ENCODE results near the gene CPN1. TPM values are rescaled to one million over a fixed set of nuclear protein-coding genes. Genes with fewer than 3 reads are reported as not detected.

The CPN1 gene
- total and polyA plus RNA-seq, 2 of the 8 experiments (the other 6 are each of a cell fraction or from before 2014, with no cell fraction given) = 0.15 to 0.20 TPM

DNA sequence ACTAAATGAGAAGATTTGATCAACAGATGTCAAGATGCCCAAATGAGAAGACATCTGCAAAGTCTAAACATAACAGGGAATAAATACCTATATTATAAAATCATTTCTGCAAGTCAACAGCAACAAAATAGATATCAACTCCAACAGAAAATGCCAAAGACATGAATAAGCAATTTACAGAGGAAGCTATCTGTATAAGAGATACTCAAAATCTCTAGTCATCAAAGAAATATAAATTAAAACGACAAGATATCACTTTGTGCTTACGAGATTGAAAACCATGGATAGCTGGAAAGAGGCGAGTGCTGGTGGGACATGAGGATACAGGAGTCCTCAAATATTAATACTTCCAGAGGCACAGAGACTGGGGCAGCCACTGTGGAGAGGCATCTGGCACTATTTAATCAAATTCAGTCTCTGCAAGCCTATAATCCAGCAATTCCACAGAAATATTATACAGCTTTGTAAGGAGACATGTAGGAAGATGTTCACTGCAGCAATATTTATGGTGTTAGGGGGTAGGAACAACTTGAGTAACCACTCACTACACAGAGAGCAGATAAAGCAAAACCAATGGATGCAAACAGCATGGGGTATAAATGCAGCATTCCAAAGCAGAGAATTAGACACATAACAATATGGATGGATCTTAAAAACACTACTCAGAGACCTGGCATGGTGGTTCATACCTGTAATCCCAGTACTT is 76.7 kb downstream of the CPN1 start:
- Histone ChIP-seq H4K91ac (replicated peaks; ENCODE audit: insufficient read length, low read length) (no peak overlapping the region), H3K4me1 (replicated peaks in 1 of 4; ENCODE audit: control insufficient read depth in 3 of 4, insufficient read depth in 4 of 4, low read length in 3 of 4) (peaks cover 5 to 11% (median 8%) of the 10 kb centered on the region in 4 experiments; a peak in 5 of 7 replicates), H3K18ac (ENCODE audit: extremely low read depth, low read length) (no peak overlapping the region), H3K4me2 (ENCODE audit: insufficient read depth in 1 of 2, low read depth in 2 of 2, low read length in 2 of 2) (no peak overlapping the region), H3K4me3 (ENCODE audit: extremely low read depth in 1 of 4, insufficient read depth in 2 of 4, low read depth in 3 of 4, low read length in 4 of 4) (no peak overlapping the region), H3K23me2 (ENCODE audit: low read depth, low read length) (peaks cover 4% of the 10 kb centered on the region; the same call in 1 of the 2 replicates), H3K14ac (ENCODE audit: insufficient read length) (no peak overlapping the region), H2AK5ac (ENCODE audit: low read depth, low read length) (no peak overlapping the region), H3K4ac (replicated peaks; ENCODE audit: insufficient read length, low read depth, low read length) (no peak overlapping the region), H2BK5ac (ENCODE audit: low read depth, low read length) (no peak overlapping the region), H2AFZ (ENCODE audit: low read length) (no peak overlapping the region), H4K20me1 (replicated peaks in 1 of 2; ENCODE audit: control insufficient read depth in 1 of 2, insufficient read depth in 2 of 2, low read length in 2 of 2) (peaks cover 0 to 2% of the 10 kb centered on the region in 2 experiments), H3K27ac (ENCODE audit: low read depth, low read length) (no peak overlapping the region), H3K79me2 (ENCODE audit: control insufficient read depth in 1 of 2, insufficient read depth in 2 of 2, low read length in 2 of 2) (peaks cover 0 to 22% of the 10 kb centered on the region in 2 experiments; a peak in 2 of 4 replicates), H3K79me1 (ENCODE audit: low read depth, low read length) (no peaks in the 10 kb centered on the region; the same call in 1 of the 2 replicates), H2BK15ac (ENCODE audit: low read length) (no peak overlapping the region; the same call in 1 of the 2 replicates), H3K56ac (replicated peaks; ENCODE audit: insufficient read length, low read depth, low read length) (no peak overlapping the region), H2BK12ac (ENCODE audit: low read depth, low read length) (no peak overlapping the region), H3K9ac (replicated peaks in 1 of 4; ENCODE audit: extremely low read depth in 1 of 4, low read depth in 3 of 4, low read length in 3 of 4) (no peak overlapping the region), H3K36me3 (ENCODE audit: control insufficient read depth in 2 of 4, insufficient read depth in 4 of 4, low read length in 3 of 4) (no peaks in the 10 kb centered on the region), H3K23ac (ENCODE audit: insufficient read length) (no peak overlapping the region), H3K9me3 (ENCODE audit: insufficient read depth in 2 of 2, low read depth in 1 of 2, low read length in 1 of 2) (no peaks in the 10 kb centered on the region; a peak in 1 of 4 replicates), H4K8ac (ENCODE audit: extremely low read depth, insufficient read depth, low read length) (no peak overlapping the region), H2BK20ac (ENCODE audit: low read length) (no peak overlapping the region), H3K27me3 (replicated peaks in 1 of 4; ENCODE audit: control insufficient read depth in 3 of 4, extremely low read depth in 1 of 4, insufficient read depth in 3 of 4, low read length in 3 of 4) (no peaks in the 10 kb centered on the region), H4K5ac (ENCODE audit: insufficient read length, low read depth, low read length) (no peak overlapping the region), H2BK120ac (replicated peaks; ENCODE audit: low read depth, low read length) (no peak overlapping the region)
- TF ChIP-seq RFX5 (IDR thresholded peaks at IDR 0.05; ENCODE audit: borderline replicate concordance, low read depth, low read length) (no peak), TCF12 (IDR thresholded peaks at IDR 0.05; ENCODE audit: low read depth, low read length) (no peak), NANOG (IDR thresholded peaks at IDR 0.05; ENCODE audit: insufficient read depth, low read depth, low read length, poor library complexity, severe bottlenecking) (no peak)
- 87% methylated on average over 3 of the region's 3 CpGs; no CpG with 5 or more reads in 1 of the 2 experiments for WGBS, 2 experiments (ENCODE audit: extremely low coverage in 1 of 2, insufficient coverage in 1 of 2, insufficient read length in 1 of 2, insufficient replicate concordance in 2 of 2, low coverage in 1 of 2, low lambda C conversion rate in 2 of 2, missing lambda C conversion rate in 1 of 2)
- ChIA-PET CTCF (ENCODE audit: partially characterized antibody) (interaction anchor here (0.9 to 8.7 kb wide), 6 partner anchors 7 to 92 kb away, joined by 3 to 57 read pairs (median 4); no protein-coding TSS in a partner anchor), POLR2A (ENCODE audit: partially characterized antibody) (no interaction called here)
- FAIRE-seq (no peak), DNase-seq (ENCODE audit: low read depth in 1 of 2, low spot score in 2 of 2) (no peak)
